SK-MEL-5 (cell line): ENCODE data around the gene EFCAB8. TPM values are rescaled to one million over a fixed set of nuclear protein-coding genes. Genes with fewer than 3 reads are reported as not detected.
"Not testable (repeated sequence)": the region's sequence is repeated elsewhere in the genome, so short reads cannot be mapped to it uniquely, and the experiment has no call there.

ENCODE experiments used
- DNase-seq: peaks from one replicate; pipeline ENCODE4 v3.0.0-alpha.2; 2016; ENCODE audit warnings: low read depth, low spot score
- in situ Hi-C: cut with HindIII; loops from 2 replicates; pipeline ENCODE4 v1.10.0; 2016; ENCODE audit warnings: low sequenced_read_pairs, high pct_unique_total_duplicates, low pct_unique_long_range_greater_than_20kb
- total RNA-seq: library from RNA; depleted of rRNA; stranded (reverse); fragments of >200 nt; shearing (Covaris generic); gene quantifications from 2 replicates; pipeline ENCODE4 v1.2.3, GENCODE V29; 2014

EFCAB8 gene
- total RNA-seq, 1 experiment from 2014 or later = not detected

GRCh38 chr20:32834972-32835371 lies 23.8 kb upstream of the EFCAB8 start:
- in situ Hi-C loops = no loop called here
- DNase-seq = no peak

GRCh38 chr20:32837157-32837556 lies 21.6 kb upstream of the EFCAB8 start:
- DNase-seq = no peak
- in situ Hi-C loops = no loop called here

- in situ Hi-C loops = no loop called here
Observed at GRCh38 chr20:32839227-32839981, 19.3 kb upstream of the EFCAB8 start.

GRCh38 chr20:32839982-32840285 lies 18.8 kb upstream of the EFCAB8 start:
- no peak for DNase-seq
- in situ Hi-C loops = no loop called here

More at GRCh38 chr20:32839227-32839981, 19.3 kb upstream of the EFCAB8 start:
- no peak for DNase-seq

GRCh38 chr20:32841174-32841573 lies 17.5 kb upstream of the EFCAB8 start:
- DNase-seq = no peak
- in situ Hi-C loops = no loop called here

- no peak for DNase-seq
- in situ Hi-C loops = no loop called here
Observed at GRCh38 chr20:32841632-32842031, 17.1 kb upstream of the EFCAB8 start.

GRCh38 chr20:32842688-32843524 lies 15.8 kb upstream of the EFCAB8 start:
- in situ Hi-C loops = no loop called here
- DNase-seq = no peak

GRCh38 chr20:32845786-32846185 lies 12.9 kb upstream of the EFCAB8 start:
- in situ Hi-C loops = no loop called here

GRCh38 chr20:32846852-32847251 lies 11.9 kb upstream of the EFCAB8 start:
- DNase-seq = no peak
- in situ Hi-C loops = no loop called here

More at GRCh38 chr20:32845786-32846185, 12.9 kb upstream of the EFCAB8 start:
- no peak for DNase-seq

GRCh38 chr20:32847964-32848363 lies 10.8 kb upstream of the EFCAB8 start:
- in situ Hi-C loops = no loop called here
- no peak for DNase-seq

GRCh38 chr20:32848846-32849245 lies 9.9 kb upstream of the EFCAB8 start:
- DNase-seq = no peak
- in situ Hi-C loops = no loop called here

GRCh38 chr20:32849577-32849976 lies 9.1 kb upstream of the EFCAB8 start:
- no peak for DNase-seq
- in situ Hi-C loops = no loop called here

- in situ Hi-C loops = no loop called here
- no peak for DNase-seq
Observed at GRCh38 chr20:32855387-32855786, 3.3 kb upstream of the EFCAB8 start.

- in situ Hi-C loops = no loop called here
- no peak for DNase-seq
Observed at GRCh38 chr20:32858189-32858588, 534 bp upstream of the EFCAB8 start.

GRCh38 chr20:32861446-32861845 lies 2.7 kb downstream of the EFCAB8 start:
- in situ Hi-C loops = no loop called here
- DNase-seq = no peak

GRCh38 chr20:32869562-32869961 lies 10.8 kb downstream of the EFCAB8 start:
- in situ Hi-C loops = no loop called here
- no peak for DNase-seq

- DNase-seq, in situ Hi-C loops: not testable (repeated sequence)
Observed at GRCh38 chr20:32870526-32870925, 11.8 kb downstream of the EFCAB8 start.

GRCh38 chr20:32870985-32871384 lies 12.3 kb downstream of the EFCAB8 start:
- in situ Hi-C loops = no loop called here
- no peak for DNase-seq

GRCh38 chr20:32871627-32872160 lies 13.0 kb downstream of the EFCAB8 start:
- in situ Hi-C loops = no loop called here
- DNase-seq = no peak
